GM12878 (cell line): ENCODE data around the gene SIGLEC11. TPM values are rescaled to one million over a fixed set of nuclear protein-coding genes. Genes with fewer than 3 reads are reported as not detected.

Experiments
- BHLHE40 ChIP-seq, 2 experiments: fragments of 450-650 bp in 1 of 2; IDR thresholded peaks; 2 replicates each; pipeline ENCODE4 v1.6.1; 2011 to 2017; ENCODE audit warnings: low read depth in 2 of 2, borderline replicate concordance in 1 of 2, improper control_type of control experiment in 1 of 2, low read length in 1 of 2, mild to moderate bottlenecking in 1 of 2
- KAT2A ChIP-seq: conservative IDR thresholded peaks from 2 replicates; pipeline ENCODE4 v1.6.1; 2011; ENCODE audit warnings: low read depth, low read length; ENCODE audit not compliant: control insufficient read depth
- LARP7 ChIP-seq: fragments of 450-650 bp; IDR thresholded peaks from 2 replicates; pipeline ENCODE4 v1.6.1; 2017; ENCODE audit warnings: mild to moderate bottlenecking
- POLR2AphosphoS5 ChIP-seq: IDR thresholded peaks from 2 replicates; pipeline ENCODE4 v1.6.1; 2011; ENCODE audit warnings: mild to moderate bottlenecking, low read length, inconsistent platforms
- RAD21 ChIP-seq: IDR thresholded peaks from 2 replicates; pipeline ENCODE4 v1.6.1; 2011; ENCODE audit warnings: mild to moderate bottlenecking, low read depth, low read length, moderate library complexity; ENCODE audit not compliant: insufficient read depth
- RB1 ChIP-seq: fragments of 450-650 bp; formaldehyde crosslinking; IDR thresholded peaks from 2 replicates; pipeline ENCODE4 v1.6.1; 2017; ENCODE audit warnings: mild to moderate bottlenecking, borderline replicate concordance
- SIX5 ChIP-seq: IDR thresholded peaks from 2 replicates; pipeline ENCODE4 v1.6.1; 2011; ENCODE audit warnings: mild to moderate bottlenecking, low read depth, low read length, moderate library complexity; ENCODE audit not compliant: severe bottlenecking
- SMC3 ChIP-seq: IDR thresholded peaks from 2 replicates; pipeline ENCODE4 v1.6.1; 2011; ENCODE audit warnings: low read length, improper control_type of control experiment, borderline replicate concordance
- SRF ChIP-seq, 2 experiments: IDR thresholded peaks; 2 replicates each; pipeline ENCODE4 v1.6.1; 2011; ENCODE audit warnings: low read depth in 2 of 2, low read length in 2 of 2, mild to moderate bottlenecking in 1 of 2, moderate library complexity in 1 of 2
- YY1 ChIP-seq: IDR thresholded peaks from 2 replicates; pipeline ENCODE4 v1.6.1; 2011; ENCODE audit warnings: low read depth, mild to moderate bottlenecking, low read length
- ZBED1 ChIP-seq: IDR thresholded peaks from 2 replicates; pipeline ENCODE4 v1.6.1; 2016; ENCODE audit warnings: borderline replicate concordance
- ZNF384 ChIP-seq: IDR thresholded peaks from 2 replicates; pipeline ENCODE4 v1.6.1; 2012; ENCODE audit warnings: low read depth, mild to moderate bottlenecking, low read length, improper control_type of control experiment, borderline replicate concordance
- polyA plus RNA-seq, 11 experiments: library from polyadenylated mRNA; depleted of rRNA in 4 of 11; unstranded in 6 of 11; stranded (reverse) in 5 of 11; fragments of >200 nt; fragmentation: Nextera tagmentation in 4 of 11; fragmentation: Illumina TruSeq in 1 of 11; extraction: Ambion mirVana in 4 of 11; extraction: Trizol in 1 of 11; gene quantifications; 1 replicate in 1 of 11; 2 replicates in 10 of 11; pipeline versions ENCODE4 v1.2.1 to v1.2.3, GENCODE V29; 2011 to 2016; ENCODE audit warnings: inconsistent platforms in 2 of 11, missing spikeins in 2 of 11, low read depth in 1 of 11
- total RNA-seq, 4 experiments: library from RNA; depleted of rRNA in 3 of 4; stranded (reverse); fragments of >200 nt in 3 of 4; fragmentation: Illumina TruSeq in 1 of 4; extraction: Trizol in 1 of 4; gene quantifications; 2 replicates each; pipeline versions ENCODE4 v1.2.1 to v1.2.3, GENCODE V29; 2013 to 2021
- TF ChIP-seq, protein P1 (sequence below): fragments of 450-650 bp; conservative IDR thresholded peaks from 2 replicates; pipeline ENCODE4 v1.6.1; 2017; ENCODE audit warnings: mild to moderate bottlenecking, moderate library complexity
- TF ChIP-seq, protein P2 (sequence below): IDR thresholded peaks from 2 replicates; pipeline ENCODE4 v1.6.1; 2011; ENCODE audit warnings: low read depth, low read length, improper control_type of control experiment, borderline replicate concordance
- TF ChIP-seq, protein P3 (sequence below): IDR thresholded peaks from 2 replicates; pipeline ENCODE4 v1.6.1; 2011; ENCODE audit warnings: borderline replicate concordance, low read depth, mild to moderate bottlenecking, moderate library complexity, mixed read lengths, low read length; ENCODE audit not compliant: insufficient read depth; ENCODE audit errors: extremely low read length
- TF ChIP-seq, protein P4 (sequence below): fragments of 450-650 bp; formaldehyde crosslinking; IDR thresholded peaks from 2 replicates; pipeline ENCODE4 v1.4.0; 2020; ENCODE audit warnings: mild to moderate bottlenecking, moderate library complexity
- TF ChIP-seq, protein P5 (sequence below): fragments of 450-650 bp; IDR thresholded peaks from 2 replicates; pipeline ENCODE4 v1.6.1; 2014; ENCODE audit warnings: mild to moderate bottlenecking

Gene SIGLEC11
- total and polyA plus RNA-seq, 10 of the 15 experiments (the other 5 are each of a cell fraction or from before 2014, with no cell fraction given) = not detected

DNA sequence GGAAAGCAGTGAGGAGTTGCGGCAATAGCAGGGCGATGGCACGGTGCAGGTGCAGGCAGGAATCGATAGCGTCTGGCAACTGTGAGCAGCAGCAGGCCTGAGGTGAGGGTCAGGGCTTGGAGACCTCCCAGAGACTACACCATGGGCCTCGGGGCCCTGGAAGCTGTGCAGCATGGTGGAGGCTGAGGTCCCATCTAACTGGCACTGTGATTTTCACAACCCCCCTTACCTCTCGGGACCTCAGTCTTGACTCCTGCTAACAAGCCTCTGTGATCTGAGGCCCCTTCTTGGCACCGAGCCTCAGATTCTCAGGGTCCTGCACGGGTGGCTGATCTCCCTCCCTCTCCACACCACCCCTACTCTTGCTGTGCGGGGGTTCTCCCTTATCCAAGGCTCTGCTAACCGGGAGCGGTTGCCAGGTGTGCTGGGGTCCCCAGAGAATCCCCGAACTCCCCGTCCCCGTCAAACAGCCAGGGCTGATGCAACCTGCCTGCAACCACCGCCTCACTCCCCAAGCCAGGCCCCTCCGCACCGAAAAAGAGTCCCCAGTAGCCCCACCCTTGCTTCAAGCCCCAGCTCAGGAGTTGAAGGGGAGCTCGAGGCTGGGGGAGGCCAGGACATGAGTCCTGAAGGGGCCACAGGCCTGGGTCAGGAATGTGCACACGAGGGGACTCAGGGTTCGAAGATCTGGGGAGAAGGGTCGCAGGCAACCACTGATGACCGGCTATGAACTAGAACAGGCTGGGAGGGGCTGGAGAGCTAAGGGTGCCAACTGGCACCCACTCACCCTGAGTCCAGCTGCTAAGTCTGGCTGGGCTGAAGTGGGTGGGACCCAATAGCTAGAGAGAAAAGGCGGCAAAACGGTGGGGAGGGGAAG lies 36.7 kb downstream of the SIGLEC11 start (continued):
- TF ChIP-seq, protein P1, sequence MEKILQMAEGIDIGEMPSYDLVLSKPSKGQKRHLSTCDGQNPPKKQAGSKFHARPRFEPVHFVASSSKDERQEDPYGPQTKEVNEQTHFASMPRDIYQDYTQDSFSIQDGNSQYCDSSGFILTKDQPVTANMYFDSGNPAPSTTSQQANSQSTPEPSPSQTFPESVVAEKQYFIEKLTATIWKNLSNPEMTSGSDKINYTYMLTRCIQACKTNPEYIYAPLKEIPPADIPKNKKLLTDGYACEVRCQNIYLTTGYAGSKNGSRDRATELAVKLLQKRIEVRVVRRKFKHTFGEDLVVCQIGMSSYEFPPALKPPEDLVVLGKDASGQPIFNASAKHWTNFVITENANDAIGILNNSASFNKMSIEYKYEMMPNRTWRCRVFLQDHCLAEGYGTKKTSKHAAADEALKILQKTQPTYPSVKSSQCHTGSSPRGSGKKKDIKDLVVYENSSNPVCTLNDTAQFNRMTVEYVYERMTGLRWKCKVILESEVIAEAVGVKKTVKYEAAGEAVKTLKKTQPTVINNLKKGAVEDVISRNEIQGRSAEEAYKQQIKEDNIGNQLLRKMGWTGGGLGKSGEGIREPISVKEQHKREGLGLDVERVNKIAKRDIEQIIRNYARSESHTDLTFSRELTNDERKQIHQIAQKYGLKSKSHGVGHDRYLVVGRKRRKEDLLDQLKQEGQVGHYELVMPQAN = peak; percentile 14; the same call in 1 of the 2 replicates
- TF ChIP-seq, protein P2, sequence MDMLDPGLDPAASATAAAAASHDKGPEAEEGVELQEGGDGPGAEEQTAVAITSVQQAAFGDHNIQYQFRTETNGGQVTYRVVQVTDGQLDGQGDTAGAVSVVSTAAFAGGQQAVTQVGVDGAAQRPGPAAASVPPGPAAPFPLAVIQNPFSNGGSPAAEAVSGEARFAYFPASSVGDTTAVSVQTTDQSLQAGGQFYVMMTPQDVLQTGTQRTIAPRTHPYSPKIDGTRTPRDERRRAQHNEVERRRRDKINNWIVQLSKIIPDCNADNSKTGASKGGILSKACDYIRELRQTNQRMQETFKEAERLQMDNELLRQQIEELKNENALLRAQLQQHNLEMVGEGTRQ = no peak
- TF ChIP-seq, protein P3, sequence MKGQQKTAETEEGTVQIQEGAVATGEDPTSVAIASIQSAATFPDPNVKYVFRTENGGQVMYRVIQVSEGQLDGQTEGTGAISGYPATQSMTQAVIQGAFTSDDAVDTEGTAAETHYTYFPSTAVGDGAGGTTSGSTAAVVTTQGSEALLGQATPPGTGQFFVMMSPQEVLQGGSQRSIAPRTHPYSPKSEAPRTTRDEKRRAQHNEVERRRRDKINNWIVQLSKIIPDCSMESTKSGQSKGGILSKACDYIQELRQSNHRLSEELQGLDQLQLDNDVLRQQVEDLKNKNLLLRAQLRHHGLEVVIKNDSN = no peak
- TF ChIP-seq SIX5 (no peak), LARP7 (no peak), BHLHE40 (IDR thresholded peaks at IDR 0.05; ENCODE audit: borderline replicate concordance in 1 of 2, low read depth in 2 of 2, low read length in 1 of 2) (peak; percentile 32 to 57; a peak in 2 of 4 replicates), SMC3 (peak; percentile 28; the same call in 1 of the 2 replicates), ZNF384 (0 out of 2 replicates have a peak, but pooled peaks have one; percentile 14), ZBED1 (no peak), SRF (IDR thresholded peaks at IDR 0.05; ENCODE audit: low read depth in 2 of 2, low read length in 2 of 2) (no peak), RAD21 (peak; percentile 20; the same call in 1 of the 2 replicates), POLR2AphosphoS5 (no peak), YY1 (peak; percentile 54; the same call in 1 of the 2 replicates), KAT2A (no peak), RB1 (no peak)
- TF ChIP-seq, protein P4, sequence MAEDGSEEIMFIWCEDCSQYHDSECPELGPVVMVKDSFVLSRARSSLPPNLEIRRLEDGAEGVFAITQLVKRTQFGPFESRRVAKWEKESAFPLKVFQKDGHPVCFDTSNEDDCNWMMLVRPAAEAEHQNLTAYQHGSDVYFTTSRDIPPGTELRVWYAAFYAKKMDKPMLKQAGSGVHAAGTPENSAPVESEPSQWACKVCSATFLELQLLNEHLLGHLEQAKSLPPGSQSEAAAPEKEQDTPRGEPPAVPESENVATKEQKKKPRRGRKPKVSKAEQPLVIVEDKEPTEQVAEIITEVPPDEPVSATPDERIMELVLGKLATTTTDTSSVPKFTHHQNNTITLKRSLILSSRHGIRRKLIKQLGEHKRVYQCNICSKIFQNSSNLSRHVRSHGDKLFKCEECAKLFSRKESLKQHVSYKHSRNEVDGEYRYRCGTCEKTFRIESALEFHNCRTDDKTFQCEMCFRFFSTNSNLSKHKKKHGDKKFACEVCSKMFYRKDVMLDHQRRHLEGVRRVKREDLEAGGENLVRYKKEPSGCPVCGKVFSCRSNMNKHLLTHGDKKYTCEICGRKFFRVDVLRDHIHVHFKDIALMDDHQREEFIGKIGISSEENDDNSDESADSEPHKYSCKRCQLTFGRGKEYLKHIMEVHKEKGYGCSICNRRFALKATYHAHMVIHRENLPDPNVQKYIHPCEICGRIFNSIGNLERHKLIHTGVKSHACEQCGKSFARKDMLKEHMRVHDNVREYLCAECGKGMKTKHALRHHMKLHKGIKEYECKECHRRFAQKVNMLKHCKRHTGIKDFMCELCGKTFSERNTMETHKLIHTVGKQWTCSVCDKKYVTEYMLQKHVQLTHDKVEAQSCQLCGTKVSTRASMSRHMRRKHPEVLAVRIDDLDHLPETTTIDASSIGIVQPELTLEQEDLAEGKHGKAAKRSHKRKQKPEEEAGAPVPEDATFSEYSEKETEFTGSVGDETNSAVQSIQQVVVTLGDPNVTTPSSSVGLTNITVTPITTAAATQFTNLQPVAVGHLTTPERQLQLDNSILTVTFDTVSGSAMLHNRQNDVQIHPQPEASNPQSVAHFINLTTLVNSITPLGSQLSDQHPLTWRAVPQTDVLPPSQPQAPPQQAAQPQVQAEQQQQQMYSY = no peak
- TF ChIP-seq, protein P5, sequence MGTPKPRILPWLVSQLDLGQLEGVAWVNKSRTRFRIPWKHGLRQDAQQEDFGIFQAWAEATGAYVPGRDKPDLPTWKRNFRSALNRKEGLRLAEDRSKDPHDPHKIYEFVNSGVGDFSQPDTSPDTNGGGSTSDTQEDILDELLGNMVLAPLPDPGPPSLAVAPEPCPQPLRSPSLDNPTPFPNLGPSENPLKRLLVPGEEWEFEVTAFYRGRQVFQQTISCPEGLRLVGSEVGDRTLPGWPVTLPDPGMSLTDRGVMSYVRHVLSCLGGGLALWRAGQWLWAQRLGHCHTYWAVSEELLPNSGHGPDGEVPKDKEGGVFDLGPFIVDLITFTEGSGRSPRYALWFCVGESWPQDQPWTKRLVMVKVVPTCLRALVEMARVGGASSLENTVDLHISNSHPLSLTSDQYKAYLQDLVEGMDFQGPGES = no peak
